ENCODE data around the gene PLEKHA1. TPM values are rescaled to one million over a fixed set of nuclear protein-coding genes. Genes with fewer than 3 reads are reported as not detected.

The PLEKHA1 gene
- total and polyA plus RNA-seq, 2 of the 13 experiments (the other 11 are each of a cell fraction or from before 2014, with no cell fraction given): 32.2 to 53.3 TPM

DNA sequence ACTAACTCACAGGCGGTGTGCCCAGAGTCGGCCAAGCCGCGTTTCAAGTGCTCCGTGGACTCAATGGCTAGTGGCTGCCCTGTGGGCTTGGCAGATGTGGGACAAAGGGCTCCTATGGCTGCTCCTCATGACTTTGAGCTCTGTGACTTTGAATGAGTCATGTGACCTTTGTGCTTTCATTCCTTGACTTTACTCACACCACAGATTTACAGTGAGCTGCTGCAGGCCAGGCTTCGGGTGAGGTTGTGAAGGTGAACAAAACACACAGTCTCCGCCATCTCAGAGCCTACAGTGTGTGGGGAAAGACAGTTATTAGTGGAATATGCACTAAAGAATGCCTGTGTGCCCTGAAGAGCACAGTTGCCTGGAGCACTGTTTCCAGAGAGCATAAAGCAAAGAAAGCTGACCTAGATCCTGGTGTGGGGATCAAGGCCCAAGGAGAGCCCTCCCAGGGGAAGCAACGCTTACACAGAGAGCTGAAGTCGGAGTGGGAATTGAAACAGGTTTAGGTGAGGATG, 29.7 kb upstream of the PLEKHA1 start (continued):
- TF ChIP-seq, protein P1, sequence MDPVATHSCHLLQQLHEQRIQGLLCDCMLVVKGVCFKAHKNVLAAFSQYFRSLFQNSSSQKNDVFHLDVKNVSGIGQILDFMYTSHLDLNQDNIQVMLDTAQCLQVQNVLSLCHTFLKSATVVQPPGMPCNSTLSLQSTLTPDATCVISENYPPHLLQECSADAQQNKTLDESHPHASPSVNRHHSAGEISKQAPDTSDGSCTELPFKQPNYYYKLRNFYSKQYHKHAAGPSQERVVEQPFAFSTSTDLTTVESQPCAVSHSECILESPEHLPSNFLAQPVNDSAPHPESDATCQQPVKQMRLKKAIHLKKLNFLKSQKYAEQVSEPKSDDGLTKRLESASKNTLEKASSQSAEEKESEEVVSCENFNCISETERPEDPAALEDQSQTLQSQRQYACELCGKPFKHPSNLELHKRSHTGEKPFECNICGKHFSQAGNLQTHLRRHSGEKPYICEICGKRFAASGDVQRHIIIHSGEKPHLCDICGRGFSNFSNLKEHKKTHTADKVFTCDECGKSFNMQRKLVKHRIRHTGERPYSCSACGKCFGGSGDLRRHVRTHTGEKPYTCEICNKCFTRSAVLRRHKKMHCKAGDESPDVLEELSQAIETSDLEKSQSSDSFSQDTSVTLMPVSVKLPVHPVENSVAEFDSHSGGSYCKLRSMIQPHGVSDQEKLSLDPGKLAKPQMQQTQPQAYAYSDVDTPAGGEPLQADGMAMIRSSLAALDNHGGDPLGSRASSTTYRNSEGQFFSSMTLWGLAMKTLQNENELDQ (CRISPR knock-in tag; IDR thresholded peaks at IDR 0.05; ENCODE audit: borderline replicate concordance): no peak
- no peak for TF ChIP-seq ARHGAP35 (CRISPR knock-in tag; IDR thresholded peaks at IDR 0.05; ENCODE audit: borderline replicate concordance)
- TF ChIP-seq GABPB1 (CRISPR knock-in tag; IDR thresholded peaks at IDR 0.05): peak; percentile 34; the same call in 1 of the 2 replicates
- no peak for TF ChIP-seq EZH2 (conservative IDR thresholded peaks at IDR 0.05; ENCODE audit: low read depth, low read length)
- TF ChIP-seq SMARCC2 (IDR thresholded peaks at IDR 0.05): no peak
- TF ChIP-seq ZNF558 (CRISPR knock-in tag; IDR thresholded peaks at IDR 0.05; ENCODE audit: borderline replicate concordance): no peak
- no peak for TF ChIP-seq ZNF432 (CRISPR knock-in tag; IDR thresholded peaks at IDR 0.05; ENCODE audit: borderline replicate concordance)
- no peak for TF ChIP-seq ZNF251 (CRISPR knock-in tag; IDR thresholded peaks at IDR 0.05)
- peak; percentile 88 for TF ChIP-seq ARID5B (CRISPR knock-in tag; IDR thresholded peaks at IDR 0.05)
- TF ChIP-seq RERE (CRISPR knock-in tag; IDR thresholded peaks at IDR 0.05; ENCODE audit: low read depth): 0 out of 2 replicates have a peak, but pooled peaks have one; percentile 43
- no peak for TF ChIP-seq DBP (CRISPR knock-in tag; IDR thresholded peaks at IDR 0.05; ENCODE audit: not compliant biosample characterization)
- no peak for TF ChIP-seq MAZ (IDR thresholded peaks at IDR 0.05; ENCODE audit: borderline replicate concordance, low read depth, low read length)
- TF ChIP-seq MAZ (CRISPR knock-in tag; IDR thresholded peaks at IDR 0.05; ENCODE audit: low read depth): no peak
- TF ChIP-seq ATF4 (CRISPR knock-in tag; IDR thresholded peaks at IDR 0.05): 0 out of 4 replicates have a peak, but pooled peaks of 1 of the 2 experiments have one; percentile 35
- TF ChIP-seq GPN1 (CRISPR knock-in tag; IDR thresholded peaks at IDR 0.05; ENCODE audit: borderline replicate concordance): no peak
